ENCODE results near the gene ZNF653.

The ZNF653 gene

GRCh38 chr19:11547929-11548700 lies 42.5 kb upstream of the ZNF653 start:
- H3K9me3 ChIP-seq (ENCODE audit: control insufficient read depth, low read length), result no peaks in the 10 kb centered on the region
- no peak overlapping the region for H2BK12ac ChIP-seq (ENCODE audit: low read length in 2 of 2)
- no peak overlapping the region for H4K8ac ChIP-seq (ENCODE audit: low read length)
- H3K9ac ChIP-seq (ENCODE audit: low read length), result no peak overlapping the region
- H3K4me2 ChIP-seq (ENCODE audit: low read length, poor library complexity, severe bottlenecking), result no peak overlapping the region
- H2BK120ac ChIP-seq (ENCODE audit: low read depth, low read length), result no peak overlapping the region
- peaks cover 0 to 2% of the 10 kb centered on the region in 2 experiments for H3K27me3 ChIP-seq (ENCODE audit: control insufficient read depth in 1 of 2, insufficient read depth in 1 of 2, low read length in 2 of 2)
- H3K36me3 ChIP-seq (ENCODE audit: control insufficient read depth in 1 of 2, insufficient read depth in 2 of 2, low read depth in 1 of 2, low read length in 2 of 2), result peaks cover 11 to 45% of the 10 kb centered on the region in 2 experiments
- peaks cover 3% of the 10 kb centered on the region for H3K4me1 ChIP-seq (ENCODE audit: control insufficient read depth, insufficient read depth, low read depth, low read length)
- WGBS, result 94% methylated on average over 13 of the region's 14 CpGs
- H2AK5ac ChIP-seq (ENCODE audit: low read length, severe bottlenecking), result no peak overlapping the region
- no peak for DNase-seq
- peaks cover under 1% of the 10 kb centered on the region for H3K79me1 ChIP-seq (replicated peaks; ENCODE audit: low read length, poor library complexity, severe bottlenecking)
- no peak overlapping the region for H3K27ac ChIP-seq (ENCODE audit: low read length, poor library complexity, severe bottlenecking)
- no peak overlapping the region for H3K18ac ChIP-seq (ENCODE audit: low read depth in 1 of 2, low read length in 2 of 2)
- H2AFZ ChIP-seq (ENCODE audit: low read depth, low read length), result no peak overlapping the region
- H3K4ac ChIP-seq (ENCODE audit: low read depth in 1 of 2, low read length in 2 of 2), result no peak overlapping the region
- no peak overlapping the region for H4K91ac ChIP-seq (ENCODE audit: low read length)
- no peak overlapping the region for H3K4me3 ChIP-seq (ENCODE audit: insufficient read depth in 1 of 2, low read depth in 1 of 2, low read length in 2 of 2)
- H3K23ac ChIP-seq (ENCODE audit: low read length in 2 of 2), result no peak overlapping the region
- H2BK5ac ChIP-seq (ENCODE audit: low read depth, low read length, poor library complexity, severe bottlenecking), result no peak overlapping the region
- H3K14ac ChIP-seq (ENCODE audit: low read length in 2 of 2), result no peak overlapping the region
- H2BK15ac ChIP-seq (ENCODE audit: low read depth, poor library complexity, severe bottlenecking), result no peak overlapping the region

- no peak for DNase-seq
- Histone ChIP-seq H3K14ac (ENCODE audit: low read length in 2 of 2) (no peak overlapping the region), H2BK120ac (ENCODE audit: low read depth, low read length) (no peak overlapping the region), H3K4me1 (ENCODE audit: control insufficient read depth, insufficient read depth, low read depth, low read length) (peaks cover 33% of the 10 kb centered on the region), H2AFZ (ENCODE audit: low read depth, low read length) (no peak overlapping the region), H2BK12ac (ENCODE audit: low read length in 2 of 2) (no peak overlapping the region), H3K79me1 (replicated peaks; ENCODE audit: low read length, poor library complexity, severe bottlenecking) (peaks cover 4% of the 10 kb centered on the region), H3K36me3 (ENCODE audit: control insufficient read depth in 1 of 2, insufficient read depth in 2 of 2, low read depth in 1 of 2, low read length in 2 of 2) (no peaks in the 10 kb centered on the region), H3K27me3 (ENCODE audit: control insufficient read depth in 1 of 2, insufficient read depth in 1 of 2, low read length in 2 of 2) (peaks cover 0 to 10% of the 10 kb centered on the region in 2 experiments), H4K91ac (ENCODE audit: low read length) (no peak overlapping the region), H3K9ac (ENCODE audit: low read length) (no peak overlapping the region), H2BK15ac (ENCODE audit: low read depth, poor library complexity, severe bottlenecking) (no peak overlapping the region), H2BK5ac (ENCODE audit: low read depth, low read length, poor library complexity, severe bottlenecking) (no peak overlapping the region), H3K27ac (ENCODE audit: low read length, poor library complexity, severe bottlenecking) (no peak overlapping the region), H3K4ac (ENCODE audit: low read depth in 1 of 2, low read length in 2 of 2) (no peak overlapping the region), H4K8ac (ENCODE audit: low read length) (no peak overlapping the region), H3K18ac (ENCODE audit: low read depth in 1 of 2, low read length in 2 of 2) (no peak overlapping the region), H2AK5ac (ENCODE audit: low read length, severe bottlenecking) (peak overlapping the region; percentile 9), H3K4me2 (ENCODE audit: low read length, poor library complexity, severe bottlenecking) (no peak overlapping the region), H3K9me3 (ENCODE audit: control insufficient read depth, low read length) (no peaks in the 10 kb centered on the region), H3K4me3 (ENCODE audit: insufficient read depth in 1 of 2, low read depth in 1 of 2, low read length in 2 of 2) (no peak overlapping the region), H3K23ac (ENCODE audit: low read length in 2 of 2) (no peak overlapping the region)
- WGBS, result 93% methylated on average over 3 of the region's 3 CpGs
These were observed 35.6 kb upstream of the ZNF653 start for GRCh38 chr19:11541238-11541637.

- Histone ChIP-seq H3K23ac (ENCODE audit: low read length in 2 of 2) (no peak overlapping the region), H3K27me3 (ENCODE audit: control insufficient read depth in 1 of 2, insufficient read depth in 1 of 2, low read length in 2 of 2) (peaks cover 0 to 10% of the 10 kb centered on the region in 2 experiments), H2AFZ (ENCODE audit: low read depth, low read length) (no peak overlapping the region), H4K8ac (ENCODE audit: low read length) (no peak overlapping the region), H3K36me3 (ENCODE audit: control insufficient read depth in 1 of 2, insufficient read depth in 2 of 2, low read depth in 1 of 2, low read length in 2 of 2) (no peaks in the 10 kb centered on the region), H3K14ac (ENCODE audit: low read length in 2 of 2) (no peak overlapping the region), H3K9me3 (ENCODE audit: control insufficient read depth, low read length) (no peaks in the 10 kb centered on the region), H2BK120ac (ENCODE audit: low read depth, low read length) (no peak overlapping the region), H3K9ac (ENCODE audit: low read length) (no peak overlapping the region), H2BK15ac (ENCODE audit: low read depth, poor library complexity, severe bottlenecking) (no peak overlapping the region), H3K4me2 (ENCODE audit: low read length, poor library complexity, severe bottlenecking) (no peak overlapping the region), H4K91ac (ENCODE audit: low read length) (no peak overlapping the region), H3K4me3 (ENCODE audit: insufficient read depth in 1 of 2, low read depth in 1 of 2, low read length in 2 of 2) (no peak overlapping the region), H3K27ac (ENCODE audit: low read length, poor library complexity, severe bottlenecking) (no peak overlapping the region), H2BK12ac (ENCODE audit: low read length in 2 of 2) (peak overlapping the region in 1 of 2 experiments; percentile 47), H3K18ac (ENCODE audit: low read depth in 1 of 2, low read length in 2 of 2) (no peak overlapping the region), H3K79me1 (replicated peaks; ENCODE audit: low read length, poor library complexity, severe bottlenecking) (peaks cover 4% of the 10 kb centered on the region), H2AK5ac (ENCODE audit: low read length, severe bottlenecking) (no peak overlapping the region), H3K4ac (ENCODE audit: low read depth in 1 of 2, low read length in 2 of 2) (no peak overlapping the region), H3K4me1 (ENCODE audit: control insufficient read depth, insufficient read depth, low read depth, low read length) (peaks cover 33% of the 10 kb centered on the region), H2BK5ac (ENCODE audit: low read depth, low read length, poor library complexity, severe bottlenecking) (no peak overlapping the region)
- no peak for DNase-seq
- WGBS, result 100% methylated on average over 3 of the region's 5 CpGs
These were observed 35.0 kb upstream of the ZNF653 start for GRCh38 chr19:11540645-11541044.

- Histone ChIP-seq H3K4me2 (ENCODE audit: low read length, poor library complexity, severe bottlenecking) (peak overlapping the region; percentile 79), H3K18ac (ENCODE audit: low read depth in 1 of 2, low read length in 2 of 2) (peak overlapping the region; percentile 82 to 86), H3K36me3 (ENCODE audit: control insufficient read depth in 1 of 2, insufficient read depth in 2 of 2, low read depth in 1 of 2, low read length in 2 of 2) (no peaks in the 10 kb centered on the region), H3K23ac (ENCODE audit: low read length in 2 of 2) (no peak overlapping the region), H3K9me3 (ENCODE audit: control insufficient read depth, low read length) (no peaks in the 10 kb centered on the region), H2BK120ac (ENCODE audit: low read depth, low read length) (peak overlapping the region; percentile 71), H4K8ac (ENCODE audit: low read length) (peak overlapping the region; percentile 96), H3K27ac (ENCODE audit: low read length, poor library complexity, severe bottlenecking) (peak overlapping the region; percentile 21), H3K9ac (ENCODE audit: low read length) (peak overlapping the region; percentile 47), H2AK5ac (ENCODE audit: low read length, severe bottlenecking) (peak overlapping the region; percentile 15), H2BK5ac (ENCODE audit: low read depth, low read length, poor library complexity, severe bottlenecking) (no peak overlapping the region), H2AFZ (ENCODE audit: low read depth, low read length) (peak overlapping the region; percentile 76), H3K27me3 (ENCODE audit: control insufficient read depth in 1 of 2, insufficient read depth in 1 of 2, low read length in 2 of 2) (peaks cover 0 to 10% of the 10 kb centered on the region in 2 experiments), H2BK15ac (ENCODE audit: low read depth, poor library complexity, severe bottlenecking) (peak overlapping the region; percentile 95), H2BK12ac (ENCODE audit: low read length in 2 of 2) (peak overlapping the region; percentile 71 to 75), H3K4me3 (ENCODE audit: insufficient read depth in 1 of 2, low read depth in 1 of 2, low read length in 2 of 2) (peak overlapping the region; percentile 43 to 44), H3K79me1 (replicated peaks; ENCODE audit: low read length, poor library complexity, severe bottlenecking) (peaks cover 4% of the 10 kb centered on the region), H3K4me1 (ENCODE audit: control insufficient read depth, insufficient read depth, low read depth, low read length) (peaks cover 35% of the 10 kb centered on the region), H3K4ac (ENCODE audit: low read depth in 1 of 2, low read length in 2 of 2) (peak overlapping the region; percentile 35 to 75), H4K91ac (ENCODE audit: low read length) (peak overlapping the region; percentile 79), H3K14ac (ENCODE audit: low read length in 2 of 2) (no peak overlapping the region)
- DNase-seq, result peak; percentile 54
- WGBS, result 17% methylated on average over 9 of the region's 36 CpGs
These were observed 34.1 kb upstream of the ZNF653 start for GRCh38 chr19:11539495-11540365.
